K562 (cell line): ENCODE results near the gene VPS11. TPM values are rescaled to one million over a fixed set of nuclear protein-coding genes. Genes with fewer than 3 reads are reported as not detected.

Experiments used
- ATAC-seq: fragments of 200-7000 bp; cut with Tn5 transposase; 3 replicates; pipeline ENCODE4 v1.9.1; 2020; ENCODE audit warnings: moderate library complexity
- BruUV-seq: library from RNA; stranded (reverse); fragments of 400-500 nt; replicated peaks from 2 replicates; lab custom pipeline; 2021; lab: Mats Ljungman, UMichigan
- CTCF ChIA-PET: fragments of 300-600 bp; formaldehyde crosslinking; extraction: SDS; loops from one replicate; lab custom pipeline; 2021; ENCODE audit warnings: low intra/inter-chr PET ratio; lab: Yijun Ruan, JAX
- POLR2A ChIA-PET: fragments of 300-600, 350-650 bp; sonication (Branson Sonifier 250); formaldehyde crosslinking; extraction: SDS; loops from one replicate; lab custom pipeline; 2021; ENCODE audit warnings: antibody characterized with exemption, inconsistent platforms; lab: Yijun Ruan, JAX
- DNase-seq, 4 experiments: peaks; one replicate each; pipeline versions ENCODE4 v3.0.0 to v3.0.0-alpha.2; 2011 to 2018; ENCODE audit warnings: low spot score in 3 of 4, mixed read lengths in 3 of 4; ENCODE audit errors: extremely low read depth in 1 of 4
- FAIRE-seq: peaks from 2 replicates; lab custom pipeline; 2011; peaks lifted over from hg19 to GRCh38; lab: Jason Lieb, UNC
- H2AFZ ChIP-seq: 2 replicates; pipeline ENCODE4 v1.6.0; 2011; ENCODE audit warnings: low read depth, low read length, control low read depth, inconsistent platforms
- H3K27ac ChIP-seq: fragments of 200-600 bp; 3 replicates; pipeline ENCODE4 v1.8.0; 2011; ENCODE audit warnings: low read depth, mild to moderate bottlenecking, control low read depth, inconsistent platforms, low read length, moderate library complexity, mixed read lengths; ENCODE audit errors: extremely low read depth
- H3K27me3 ChIP-seq, 2 experiments: fragments of 300-600 bp in 1 of 2; 2 replicates in 1 of 2; 3 replicates in 1 of 2; pipeline versions ENCODE4 v1.6.0 to v1.8.0; 2011; ENCODE audit warnings: inconsistent platforms in 2 of 2, low read length in 2 of 2, mild to moderate bottlenecking in 1 of 2, mixed read lengths in 1 of 2, moderate library complexity in 1 of 2; ENCODE audit not compliant: control insufficient read depth in 2 of 2, insufficient read depth in 2 of 2
- H3K36me3 ChIP-seq: fragments of 300-600 bp; 3 replicates; pipeline ENCODE4 v1.8.0; 2011; ENCODE audit warnings: mild to moderate bottlenecking, low read length, inconsistent platforms; ENCODE audit not compliant: control insufficient read depth, insufficient read depth
- H3K4me1 ChIP-seq, 2 experiments: fragments of 200-600 bp in 1 of 2; replicated peaks in 1 of 2; 2 replicates in 1 of 2; 3 replicates in 1 of 2; pipeline versions ENCODE4 v1.5.1 to v1.8.0; 2011; ENCODE audit warnings: inconsistent platforms in 2 of 2, low read length in 2 of 2, mild to moderate bottlenecking in 1 of 2, mixed read lengths in 1 of 2, moderate library complexity in 1 of 2; ENCODE audit not compliant: control insufficient read depth in 2 of 2, insufficient read depth in 2 of 2
- H3K4me2 ChIP-seq: 2 replicates; pipeline ENCODE4 v1.6.1; 2011; ENCODE audit warnings: low read length, control low read depth, inconsistent platforms, mixed read lengths; ENCODE audit not compliant: insufficient read depth
- H3K4me3 ChIP-seq: fragments of 200-600 bp; sonication (generic), shearing (Covaris generic); 2 replicates; pipeline ENCODE4 v1.5.1; 2016; ENCODE audit warnings: control low read depth, inconsistent platforms
- H3K79me2 ChIP-seq: fragments of 200-600 bp; 3 replicates; pipeline ENCODE4 v1.8.0; 2011; ENCODE audit warnings: low read length, inconsistent platforms; ENCODE audit not compliant: control insufficient read depth, insufficient read depth
- H3K9ac ChIP-seq, 2 experiments: 2 replicates each; pipeline versions ENCODE4 v1.6.0 to v1.6.1; 2011; ENCODE audit warnings: low read depth in 2 of 2, low read length in 2 of 2, control low read depth in 1 of 2, inconsistent platforms in 1 of 2, mild to moderate bottlenecking in 1 of 2, mixed read lengths in 1 of 2; ENCODE audit not compliant: insufficient read depth in 1 of 2
- H3K9me1 ChIP-seq: one replicate; pipeline ENCODE4 v1.6.0; 2011; ENCODE audit warnings: inconsistent platforms, mild to moderate bottlenecking, low read length, moderate library complexity; ENCODE audit not compliant: control insufficient read depth, insufficient read depth
- H3K9me3 ChIP-seq: replicated peaks from 2 replicates; pipeline ENCODE4 v1.5.1; 2011; ENCODE audit warnings: low read depth, low read length, inconsistent platforms; ENCODE audit not compliant: control insufficient read depth, insufficient read depth
- H4K20me1 ChIP-seq: replicated peaks from 2 replicates; pipeline ENCODE4 v1.6.1; 2011; ENCODE audit warnings: low read length, inconsistent platforms, mixed read lengths; ENCODE audit not compliant: control insufficient read depth, insufficient read depth
- CCNT2 ChIP-seq: IDR thresholded peaks from 2 replicates; pipeline ENCODE4 v1.6.1; 2011; ENCODE audit warnings: borderline replicate concordance, low read depth, mild to moderate bottlenecking, moderate library complexity, mixed read lengths, low read length; ENCODE audit not compliant: insufficient read length; ENCODE audit errors: extremely low read depth
- CEBPG ChIP-seq, 3 experiments: fragments of 200-800 bp in 1 of 3; sonication (Bioruptor generic) in 1 of 3; sonication (generic) in 1 of 3; formaldehyde crosslinking in 1 of 3; IDR thresholded peaks in 2 of 3; conservative IDR thresholded peaks in 1 of 3; 2 replicates each; pipeline versions ENCODE4 v1.6.1 to v1.8.0; 2016 to 2022; ENCODE audit warnings: missing compliant biosample characterization in 2 of 3, missing genetic modification characterization in 2 of 3, mild to moderate bottlenecking in 1 of 3, missing genetic modification reagents in 1 of 3
- CHD1 ChIP-seq: fragments of 200-600 bp; sonication (generic); IDR thresholded peaks from one replicate; pipeline ENCODE4 v1.6.1; 2012; ENCODE audit warnings: mild to moderate bottlenecking, moderate library complexity, low read length, inconsistent platforms
- DDX20 ChIP-seq: fragments of 450-650 bp; IDR thresholded peaks from 2 replicates; pipeline ENCODE4 v1.6.1; 2016; ENCODE audit warnings: missing genetic modification characterization, low read depth, mild to moderate bottlenecking, missing compliant biosample characterization, moderate library complexity
- HIVEP1 ChIP-seq: fragments of 250-450 bp; sonication (Bioruptor Pico); IDR thresholded peaks from 2 replicates; pipeline ENCODE4 v1.4.0; 2020; ENCODE audit warnings: mild to moderate bottlenecking
- HNRNPUL1 ChIP-seq: fragments of 200-400 bp; formaldehyde crosslinking; IDR thresholded peaks from 2 replicates; pipeline ENCODE4 v1.6.1; 2017; ENCODE audit warnings: low read length
- KAT2B ChIP-seq: IDR thresholded peaks from one replicate; pipeline ENCODE4 v1.6.1; 2012; ENCODE audit warnings: low read depth, mild to moderate bottlenecking, control low read depth, inconsistent platforms, low read length, moderate library complexity
- KLF10 ChIP-seq: fragments of 250-450 bp; sonication (Bioruptor Pico); IDR thresholded peaks from 2 replicates; pipeline ENCODE4 v1.6.1; 2021; ENCODE audit warnings: matching md5 sums
- MYC ChIP-seq, 2 experiments: fragments of 250-450 bp in 1 of 2; sonication (Bioruptor Pico) in 1 of 2; IDR thresholded peaks; 2 replicates each; pipeline versions ENCODE4 v1.5.1 to v1.6.1; 2012 to 2021; ENCODE audit warnings: low read depth in 2 of 2, borderline replicate concordance in 1 of 2, improper control_type of control experiment in 1 of 2, low read length in 1 of 2, mild to moderate bottlenecking in 1 of 2, moderate library complexity in 1 of 2
- NEUROD1 ChIP-seq: fragments of 150-350 bp; IDR thresholded peaks from 2 replicates; pipeline ENCODE4 v1.6.1; 2014; ENCODE audit warnings: borderline replicate concordance, low read length, low read depth; ENCODE audit not compliant: partially characterized antibody
- POLR3A ChIP-seq: IDR thresholded peaks from 2 replicates; pipeline ENCODE4 v1.6.1; 2011; ENCODE audit warnings: borderline replicate concordance, mild to moderate bottlenecking, moderate library complexity; ENCODE audit not compliant: insufficient read length, insufficient read depth; ENCODE audit errors: extremely low read depth
- RB1 ChIP-seq: fragments of 450-650 bp; IDR thresholded peaks from 2 replicates; pipeline ENCODE4 v1.6.1; 2017; ENCODE audit warnings: low read depth, mild to moderate bottlenecking
- RFX1 ChIP-seq: fragments of 450-650 bp; IDR thresholded peaks from 2 replicates; pipeline ENCODE4 v1.6.1; 2016; ENCODE audit warnings: mild to moderate bottlenecking, moderate library complexity
- SAFB2 ChIP-seq: fragments of 200-400 bp; formaldehyde crosslinking; IDR thresholded peaks from 2 replicates; pipeline ENCODE4 v1.6.1; 2018; ENCODE audit warnings: borderline replicate concordance, low read length, low read depth, moderate library complexity; ENCODE audit not compliant: severe bottlenecking
- SIN3A ChIP-seq, 2 experiments: fragments of 150-350 bp in 1 of 2; IDR thresholded peaks; 2 replicates each; pipeline ENCODE4 v1.6.1; 2011 to 2016; ENCODE audit warnings: borderline replicate concordance in 2 of 2, low read depth in 2 of 2, low read length in 2 of 2, mild to moderate bottlenecking in 2 of 2, moderate library complexity in 2 of 2; ENCODE audit not compliant: control insufficient read depth in 1 of 2
- SMARCA4 ChIP-seq: fragments of 450-650 bp; IDR thresholded peaks from 2 replicates; pipeline ENCODE4 v1.6.1; 2016
- SREBF1 ChIP-seq: fragments of 150-350 bp; IDR thresholded peaks from 2 replicates; pipeline ENCODE4 v1.6.1; 2014; ENCODE audit warnings: antibody characterized with exemption, low read depth, low read length, borderline replicate concordance
- XRCC4 ChIP-seq: IDR thresholded peaks from one replicate; pipeline ENCODE4 v1.6.1; 2011; ENCODE audit not compliant: insufficient read depth, insufficient read length; ENCODE audit errors: extremely low read depth
- ZFX ChIP-seq: sonication (generic); formaldehyde crosslinking; IDR thresholded peaks from 2 replicates; pipeline ENCODE4 v1.8.0; 2022; ENCODE audit warnings: mild to moderate bottlenecking, missing genetic modification reagents, moderate library complexity
- ZNF830 ChIP-seq: fragments of 250-450 bp; sonication (Bioruptor Pico); IDR thresholded peaks from 2 replicates; pipeline ENCODE4 v1.5.0; 2021; ENCODE audit warnings: mild to moderate bottlenecking
- WGBS: fragments of 100-300 bp; shearing (Covaris generic); methylation state at CpG from one replicate; pipeline ENCODE4 v1.1.6; 2016; ENCODE audit warnings: low coverage, mixed read lengths; ENCODE audit not compliant: insufficient coverage; ENCODE audit errors: missing lambda C conversion rate; 5-methylcytosine and 5-hydroxymethylcytosine counted together
- in situ Hi-C: fragments of 300-500 bp; cut with MboI; formaldehyde crosslinking; loops from 4 replicates; pipeline ENCODE4 v1.15.0; 2018; ENCODE audit warnings: inconsistent platforms, mixed read lengths
- intact Hi-C: fragments of 100-400 bp; cut with micrococcal nuclease; formaldehyde crosslinking; loops from 2 replicates; pipeline ENCODE4 v1.14.2; 2022
- polyA plus RNA-seq, 8 experiments: library from polyadenylated mRNA; depleted of rRNA in 4 of 8; stranded (reverse) in 5 of 8; unstranded in 3 of 8; fragments of >200 nt; fragmentation: Nextera tagmentation in 2 of 8; fragmentation: Illumina TruSeq in 1 of 8; extraction: Ambion mirVana in 2 of 8; extraction: Trizol in 1 of 8; gene quantifications; 2 replicates each; pipeline versions ENCODE4 v1.2.1 to v1.2.3, GENCODE V29; 2011 to 2014; ENCODE audit warnings: inconsistent platforms in 1 of 8, missing spikeins in 1 of 8
- total RNA-seq, 7 experiments: library from RNA; depleted of rRNA in 6 of 7; stranded (reverse); fragments of >200 nt in 6 of 7; fragmentation: Illumina TruSeq in 2 of 7; extraction: Trizol in 2 of 7; gene quantifications; 2 replicates each; pipeline versions ENCODE4 v1.2.1 to v1.2.3, GENCODE V29; 2011 to 2021; ENCODE audit warnings: low replicate concordance in 1 of 7
- TF ChIP-seq, protein P1 (sequence below): fragments of 450-650 bp; IDR thresholded peaks from 2 replicates; pipeline ENCODE4 v1.6.1; 2016; ENCODE audit warnings: borderline replicate concordance

Gene VPS11
- total and polyA plus RNA-seq, 9 of the 15 experiments (the other 6 are each of a cell fraction or from before 2014, with no cell fraction given): 14.1 to 35.5 (median 27.5) TPM

DNA sequence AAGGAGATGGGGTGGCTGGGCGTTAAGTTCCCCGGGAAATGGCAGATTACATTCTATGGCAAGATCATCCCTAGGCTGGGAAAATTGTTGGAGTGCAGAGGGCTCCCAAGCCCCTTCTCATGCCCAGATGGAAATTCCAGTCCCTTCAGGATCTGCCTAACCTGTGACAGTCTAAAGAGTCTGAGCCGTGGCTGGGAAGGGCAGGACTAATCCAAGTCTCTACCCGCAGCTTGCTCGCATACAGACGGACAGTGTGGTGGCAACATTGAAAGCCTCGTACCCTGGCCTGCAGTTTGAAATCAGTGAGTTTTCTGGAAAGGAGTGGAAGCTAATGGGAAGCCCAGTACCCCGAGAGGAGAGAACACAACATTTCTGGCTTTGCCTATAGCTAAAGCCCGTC is 20.8 kb downstream of the VPS11 start:
- no peak for ATAC-seq
- Histone ChIP-seq H3K9me1 (no peaks in the 10 kb centered on the region), H3K79me2 (peaks cover 84% of the 10 kb centered on the region), H3K4me3 (peak overlapping the region; percentile 94), H3K9ac (peak overlapping the region; percentile 89 to 94), H3K36me3 (peaks cover 53% of the 10 kb centered on the region), H2AFZ (no peak overlapping the region), H3K4me1 (peaks cover 37 to 67% of the 10 kb centered on the region in 2 experiments), H3K27me3 (no peaks in the 10 kb centered on the region; a peak in 1 of 5 replicates), H3K9me3 (no peaks in the 10 kb centered on the region), H3K27ac (peak overlapping the region; percentile 95), H4K20me1 (peaks cover 15% of the 10 kb centered on the region), H3K4me2 (peak overlapping the region; percentile 98)
- FAIRE-seq: no peak
- ChIA-PET POLR2A (interaction anchor here (0.9 to 5.8 kb wide), 5 partner anchors 9 to 32 kb away, joined by 3 to 50 read pairs (median 6); partner anchors contain the start of genes C2CD2L and VPS11), CTCF (no interaction called here)
- intact Hi-C loops (loop anchor here (5.0 kb wide), 1 partner anchor 71 kb away; the partner anchor contains the start of genes RPS25 and TRAPPC4), in situ Hi-C loops (no loop called here)
- WGBS: 5% methylated on average over 9 of the region's 9 CpGs
- TSS peak; percentile 10 for BruUV-seq
- no peak for DNase-seq
- TF ChIP-seq XRCC4: no peak
- TF ChIP-seq HNRNPUL1: no peak
- TF ChIP-seq SAFB2: no peak
- TF ChIP-seq MYC (IDR thresholded peaks at IDR 0.05; ENCODE audit: low read depth, low read length): no peak
- 0 out of 2 replicates have a peak, but pooled peaks have one; percentile 44 for TF ChIP-seq MYC (CRISPR knock-in tag; IDR thresholded peaks at IDR 0.05; ENCODE audit: borderline replicate concordance, low read depth)
- TF ChIP-seq ZNF830 (CRISPR knock-in tag): no peak
- no peak for TF ChIP-seq ZFX
- TF ChIP-seq CHD1: peak; percentile 30
- no peak for TF ChIP-seq HIVEP1 (CRISPR knock-in tag)
- TF ChIP-seq DDX20: no peak
- no peak for TF ChIP-seq RB1
- no peak for TF ChIP-seq NEUROD1
- TF ChIP-seq SMARCA4: no peak
- no peak for TF ChIP-seq KAT2B
- TF ChIP-seq SIN3A (IDR thresholded peaks at IDR 0.05; ENCODE audit: borderline replicate concordance in 2 of 2, control insufficient read depth in 1 of 2, low read depth in 2 of 2, low read length in 2 of 2): peak in 1 of 2 experiments; percentile 18; a peak in 1 of 4 replicates
- no peak for TF ChIP-seq SREBF1
- TF ChIP-seq CCNT2: no peak
- TF ChIP-seq RFX1: no peak
- no peak for TF ChIP-seq KLF10 (CRISPR knock-in tag)
- no peak for TF ChIP-seq CEBPG (CRISPR knock-in tag; IDR thresholded peaks at IDR 0.05)
- TF ChIP-seq CEBPG (tag; conservative IDR thresholded peaks at IDR 0.05 in 1 of 2, IDR thresholded peaks at IDR 0.05 in 1 of 2): no peak
- TF ChIP-seq, protein P1, sequence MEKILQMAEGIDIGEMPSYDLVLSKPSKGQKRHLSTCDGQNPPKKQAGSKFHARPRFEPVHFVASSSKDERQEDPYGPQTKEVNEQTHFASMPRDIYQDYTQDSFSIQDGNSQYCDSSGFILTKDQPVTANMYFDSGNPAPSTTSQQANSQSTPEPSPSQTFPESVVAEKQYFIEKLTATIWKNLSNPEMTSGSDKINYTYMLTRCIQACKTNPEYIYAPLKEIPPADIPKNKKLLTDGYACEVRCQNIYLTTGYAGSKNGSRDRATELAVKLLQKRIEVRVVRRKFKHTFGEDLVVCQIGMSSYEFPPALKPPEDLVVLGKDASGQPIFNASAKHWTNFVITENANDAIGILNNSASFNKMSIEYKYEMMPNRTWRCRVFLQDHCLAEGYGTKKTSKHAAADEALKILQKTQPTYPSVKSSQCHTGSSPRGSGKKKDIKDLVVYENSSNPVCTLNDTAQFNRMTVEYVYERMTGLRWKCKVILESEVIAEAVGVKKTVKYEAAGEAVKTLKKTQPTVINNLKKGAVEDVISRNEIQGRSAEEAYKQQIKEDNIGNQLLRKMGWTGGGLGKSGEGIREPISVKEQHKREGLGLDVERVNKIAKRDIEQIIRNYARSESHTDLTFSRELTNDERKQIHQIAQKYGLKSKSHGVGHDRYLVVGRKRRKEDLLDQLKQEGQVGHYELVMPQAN: no peak
- TF ChIP-seq POLR3A: no peak
